ENCODE data around the gene STARD10. TPM values are rescaled to one million over a fixed set of nuclear protein-coding genes. Genes with fewer than 3 reads are reported as not detected.

The STARD10 gene
- total and polyA plus RNA-seq, 8 donors: 99.5 to 366 (median 164) TPM

DNA sequence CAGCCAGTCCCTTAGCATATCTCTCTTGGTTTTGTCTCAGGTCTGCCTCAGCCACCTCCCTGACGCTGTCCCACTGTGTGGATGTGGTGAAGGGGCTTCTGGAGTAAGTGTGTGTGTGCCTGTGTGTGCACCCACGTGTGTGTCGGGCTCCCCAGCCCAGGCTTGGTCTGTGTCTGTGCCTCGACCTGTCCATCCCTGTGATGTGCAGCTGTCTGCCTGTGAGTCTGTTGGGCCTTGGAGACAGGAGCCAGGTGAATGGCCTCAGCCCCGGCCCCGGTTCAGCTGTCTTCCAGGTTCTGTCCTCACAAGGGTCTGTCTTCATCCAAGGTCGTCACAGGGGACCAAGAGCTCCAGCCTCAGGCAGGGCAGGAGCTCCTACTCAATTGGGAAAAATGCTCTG, 30.2 kb upstream of the STARD10 start:
- Histone ChIP-seq H3K4me3 (no peak overlapping the region), H3K4me1 (peaks cover 0 to 6% (median 6%) of the 10 kb centered on the region in 3 donors), H3K36me3 (no peaks in the 10 kb centered on the region), H3K9me3 (no peaks in the 10 kb centered on the region), H3K27me3 (no peaks in the 10 kb centered on the region), H3K27ac (no peak overlapping the region)
- intact Hi-C loops (cut with DNase I): loop anchor here in 2 of 3 donors (10.0 kb wide), 2 partner anchors 351 to 421 kb away; no protein-coding TSS in a partner anchor
- FAIRE-seq (no peak), DNase-seq (peak in 2 of 6 donors; percentile 26 to 66), ATAC-seq (no peak)
- TF ChIP-seq, protein P1, sequence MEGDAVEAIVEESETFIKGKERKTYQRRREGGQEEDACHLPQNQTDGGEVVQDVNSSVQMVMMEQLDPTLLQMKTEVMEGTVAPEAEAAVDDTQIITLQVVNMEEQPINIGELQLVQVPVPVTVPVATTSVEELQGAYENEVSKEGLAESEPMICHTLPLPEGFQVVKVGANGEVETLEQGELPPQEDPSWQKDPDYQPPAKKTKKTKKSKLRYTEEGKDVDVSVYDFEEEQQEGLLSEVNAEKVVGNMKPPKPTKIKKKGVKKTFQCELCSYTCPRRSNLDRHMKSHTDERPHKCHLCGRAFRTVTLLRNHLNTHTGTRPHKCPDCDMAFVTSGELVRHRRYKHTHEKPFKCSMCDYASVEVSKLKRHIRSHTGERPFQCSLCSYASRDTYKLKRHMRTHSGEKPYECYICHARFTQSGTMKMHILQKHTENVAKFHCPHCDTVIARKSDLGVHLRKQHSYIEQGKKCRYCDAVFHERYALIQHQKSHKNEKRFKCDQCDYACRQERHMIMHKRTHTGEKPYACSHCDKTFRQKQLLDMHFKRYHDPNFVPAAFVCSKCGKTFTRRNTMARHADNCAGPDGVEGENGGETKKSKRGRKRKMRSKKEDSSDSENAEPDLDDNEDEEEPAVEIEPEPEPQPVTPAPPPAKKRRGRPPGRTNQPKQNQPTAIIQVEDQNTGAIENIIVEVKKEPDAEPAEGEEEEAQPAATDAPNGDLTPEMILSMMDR (IDR thresholded peaks at IDR 0.05): no peak
- WGBS, 2 donors: 64 to 71% methylated on average over 7 of the region's 7 CpGs

DNA sequence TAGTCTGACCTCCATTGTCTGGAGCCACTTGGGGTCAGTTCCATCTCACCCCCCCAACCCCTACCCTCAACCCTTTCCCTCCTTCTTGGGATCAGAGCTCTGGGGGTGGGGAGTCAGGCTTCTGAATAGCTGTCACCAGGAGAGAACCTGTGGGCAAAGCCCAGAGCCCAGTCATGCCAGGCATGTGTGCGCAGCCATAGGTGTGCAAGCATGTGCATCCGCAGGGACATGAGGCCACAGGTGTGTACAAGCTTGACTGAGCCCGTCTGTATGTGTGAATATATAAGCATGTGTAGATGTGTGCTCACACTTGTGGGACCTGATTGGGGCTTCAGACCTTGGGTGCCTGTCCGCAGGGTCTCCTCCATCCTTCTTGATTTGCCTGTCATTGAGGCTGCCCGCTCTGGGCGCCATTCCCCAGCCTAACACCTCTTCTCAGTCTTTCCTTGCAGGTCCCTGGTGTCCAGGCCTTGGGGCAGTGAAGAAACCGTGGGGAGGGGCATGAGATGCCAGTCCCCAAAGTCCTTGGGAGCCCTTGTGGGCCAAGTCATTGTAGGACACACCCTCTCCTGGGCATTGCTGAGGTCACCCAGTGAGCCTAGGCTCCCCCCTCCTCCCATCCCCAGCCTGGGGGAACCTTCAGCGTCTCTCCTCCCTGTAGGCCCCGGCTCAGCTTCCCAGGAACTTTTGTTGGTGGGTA, 29.4 kb upstream of the STARD10 start:
- TF ChIP-seq, protein P1 (IDR thresholded peaks at IDR 0.05): no peak
- WGBS, 2 donors: 88 to 93% methylated on average over 9 of the region's 9 CpGs
- H3K4me1 ChIP-seq: peaks cover 0 to 6% (median 6%) of the 10 kb centered on the region in 3 donors
- H3K9me3 ChIP-seq: no peaks in the 10 kb centered on the region
- H3K27me3 ChIP-seq: no peaks in the 10 kb centered on the region
- intact Hi-C loops (cut with DNase I): loop anchor here in 2 of 3 donors (10.0 kb wide), 2 partner anchors 352 to 422 kb away; no protein-coding TSS in a partner anchor
- no peaks in the 10 kb centered on the region for H3K36me3 ChIP-seq
- H3K4me3 ChIP-seq: no peak overlapping the region
- H3K27ac ChIP-seq: no peak overlapping the region
- no peak for FAIRE-seq
- DNase-seq: peak in 3 of 6 donors; percentile 24 to 40 (median 38)
- ATAC-seq: no peak

DNA sequence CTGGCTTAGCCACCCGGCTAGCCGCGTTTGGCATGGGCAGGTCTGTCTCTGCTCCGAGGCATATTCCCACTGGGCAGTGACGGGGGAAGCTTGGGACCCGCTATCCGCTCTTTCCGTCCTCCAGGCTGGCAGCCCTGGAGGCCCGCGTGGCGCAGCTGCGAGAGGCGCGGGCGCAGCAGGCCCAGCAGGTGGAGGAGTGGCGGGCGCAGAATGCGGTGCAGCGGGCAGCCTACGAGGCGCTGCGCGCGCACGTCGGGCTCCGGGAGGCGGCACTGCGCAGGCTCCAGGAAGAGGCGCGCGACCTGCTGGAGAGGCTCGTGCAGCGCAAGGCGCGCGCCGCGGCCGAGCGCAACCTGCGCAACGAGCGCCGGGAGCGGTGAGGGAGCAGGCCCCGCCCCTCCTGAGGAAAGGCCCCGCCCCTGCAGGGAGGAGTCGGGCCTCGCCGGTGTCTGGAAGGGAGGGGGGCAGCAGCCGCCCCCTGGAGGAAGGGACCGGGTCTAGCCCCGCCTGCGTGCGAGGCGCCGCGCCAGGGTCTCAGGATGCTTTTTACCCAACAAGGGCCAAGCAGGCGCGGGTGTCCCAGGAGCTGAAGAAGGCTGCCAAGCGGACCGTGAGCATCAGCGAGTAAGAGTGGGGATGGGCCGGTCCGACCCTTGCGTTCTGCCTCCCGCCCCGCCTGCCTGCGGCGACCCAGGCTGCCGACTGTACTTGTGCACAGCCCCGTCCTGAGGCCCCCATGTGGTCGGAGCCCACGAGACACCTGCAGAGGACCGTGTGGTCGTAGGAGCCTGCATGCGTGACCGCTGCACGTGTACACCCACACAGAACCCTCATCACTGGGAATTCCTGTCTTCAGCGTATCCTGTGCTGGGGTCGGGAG, 28.3 kb upstream of the STARD10 start:
- H3K9me3 ChIP-seq: no peaks in the 10 kb centered on the region
- TF ChIP-seq, protein P1 (IDR thresholded peaks at IDR 0.05): peak in 1 of 4 donors; percentile 21
- FAIRE-seq (no peak), ATAC-seq (peak; percentile 91 to 92 (median 92)), DNase-seq (peak; percentile 84 to 96 (median 94))
- H3K4me3 ChIP-seq: peak overlapping the region; percentile 26 to 64 (median 47)
- peak overlapping the region in 3 of 4 donors; percentile 39 to 58 (median 55) for H3K27ac ChIP-seq
- H3K27me3 ChIP-seq: no peaks in the 10 kb centered on the region
- WGBS, 2 donors: 6 to 7% methylated on average over 68 to 82 of the region's 82 CpGs
- peaks cover 0 to 6% (median 6%) of the 10 kb centered on the region in 3 donors for H3K4me1 ChIP-seq
- no peaks in the 10 kb centered on the region for H3K36me3 ChIP-seq
- intact Hi-C loops (cut with DNase I): loop anchor here in 2 of 3 donors (10.0 kb wide), 2 partner anchors 353 to 423 kb away; no protein-coding TSS in a partner anchor

DNA sequence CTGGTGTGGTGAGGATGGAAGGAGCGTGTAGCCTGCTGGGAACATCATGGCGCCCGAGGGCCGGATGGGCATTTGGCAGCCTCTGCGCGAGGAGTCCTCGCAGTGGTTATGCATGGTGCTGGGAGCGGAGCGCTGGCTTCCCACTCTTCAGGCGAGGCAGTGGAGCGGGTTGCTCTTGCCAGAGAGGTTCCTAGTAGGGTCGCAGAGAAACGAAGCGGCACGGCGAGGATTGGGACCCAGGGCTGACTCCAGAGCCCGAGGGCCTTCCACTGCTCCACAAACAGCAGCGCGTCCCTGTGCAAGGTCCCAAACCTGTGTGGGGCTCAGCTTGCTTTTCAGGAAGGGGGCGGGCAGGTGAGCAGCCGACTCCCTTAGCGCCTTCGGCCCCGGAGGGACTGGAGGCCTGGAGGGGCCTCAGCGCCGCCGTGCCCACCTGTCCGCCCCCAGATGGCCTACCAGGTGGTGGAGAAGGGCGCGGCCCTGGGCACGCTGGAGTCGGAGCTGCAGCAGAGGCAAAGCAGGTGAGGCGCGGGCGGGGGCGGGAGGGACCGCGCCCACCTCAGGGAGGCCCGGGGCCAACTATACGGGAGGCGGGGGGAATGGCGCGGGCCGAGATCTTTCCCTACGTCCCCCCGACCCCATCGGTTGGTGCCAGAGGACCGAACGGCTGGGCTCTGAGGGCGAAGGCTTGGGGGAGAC, 27.5 kb upstream of the STARD10 start:
- DNase-seq (peak in 3 of 6 donors; percentile 44 to 76 (median 66)), ATAC-seq (peak; percentile 29 to 46 (median 38)), FAIRE-seq (no peak)
- Histone ChIP-seq H3K27me3 (no peaks in the 10 kb centered on the region), H3K36me3 (no peaks in the 10 kb centered on the region), H3K4me3 (peak overlapping the region; percentile 26 to 64 (median 47)), H3K27ac (peak overlapping the region in 3 of 4 donors; percentile 39 to 58 (median 55)), H3K4me1 (peaks cover 0 to 6% (median 6%) of the 10 kb centered on the region in 3 donors), H3K9me3 (no peaks in the 10 kb centered on the region)
- TF ChIP-seq, protein P1 (IDR thresholded peaks at IDR 0.05): no peak
- intact Hi-C loops (cut with DNase I): loop anchor here in 2 of 3 donors (10.0 kb wide), 2 partner anchors 353 to 423 kb away; no protein-coding TSS in a partner anchor
- WGBS, 2 donors: 40 to 51% methylated on average over 37 to 50 of the region's 50 CpGs

All from pancreas (tissue), 10 donors.